GM19455 (cell line): ENCODE data around the gene PAX9.

ENCODE experiments used
- ATAC-seq: cut with Tn5 transposase; IDR thresholded peaks from one replicate; pipeline ENCODE4 v1.9.1; 2021; ENCODE audit not compliant: unreplicated experiment

Gene PAX9

DNA sequence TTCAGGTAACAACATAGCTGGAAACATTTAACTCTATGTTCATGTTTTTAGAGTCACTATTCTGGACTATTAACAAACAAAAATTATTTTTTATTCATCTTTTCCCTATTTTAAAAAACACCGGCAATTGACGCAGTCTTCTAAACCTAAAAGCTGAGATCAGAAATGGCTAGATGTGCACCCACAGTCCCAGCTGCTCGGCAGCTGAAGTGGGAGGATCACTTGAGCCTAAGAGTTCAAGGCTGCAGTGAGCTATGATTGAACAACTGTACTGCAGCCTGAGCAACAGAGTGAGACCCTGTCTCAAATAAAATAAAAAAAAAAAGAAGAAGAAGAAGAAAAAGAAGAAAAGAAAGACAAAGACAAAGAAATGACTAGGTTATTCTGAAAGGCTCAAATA is 64.5 kb downstream of the PAX9 start:
- ATAC-seq, result no peak
